Measurements from ENCODE around the gene DERA. TPM values are rescaled to one million over a fixed set of nuclear protein-coding genes. Genes with fewer than 3 reads are reported as not detected.

DERA gene
- total and polyA plus RNA-seq, 2 of the 8 experiments (the other 6 are each of a cell fraction or from before 2014, with no cell fraction given), result 13.1 to 17.1 TPM

GRCh38 chr12:15932327-15932726 lies 21.2 kb downstream of the DERA start:
- Histone ChIP-seq H3K14ac (ENCODE audit: insufficient read length) (no peak overlapping the region), H3K23me2 (ENCODE audit: low read depth, low read length) (no peaks in the 10 kb centered on the region), H3K79me1 (ENCODE audit: low read depth, low read length) (no peaks in the 10 kb centered on the region), H3K9ac (replicated peaks in 1 of 4; ENCODE audit: extremely low read depth in 1 of 4, low read depth in 3 of 4, low read length in 3 of 4) (no peak overlapping the region), H2BK120ac (replicated peaks; ENCODE audit: low read depth, low read length) (no peak overlapping the region), H4K8ac (ENCODE audit: extremely low read depth, insufficient read depth, low read length) (no peak overlapping the region), H3K18ac (ENCODE audit: extremely low read depth, low read length) (no peak overlapping the region), H3K4ac (replicated peaks; ENCODE audit: insufficient read length, low read depth, low read length) (no peak overlapping the region), H3K9me3 (ENCODE audit: insufficient read depth in 2 of 2, low read depth in 1 of 2, low read length in 1 of 2) (no peaks in the 10 kb centered on the region), H3K27me3 (replicated peaks in 1 of 4; ENCODE audit: control insufficient read depth in 3 of 4, extremely low read depth in 1 of 4, insufficient read depth in 3 of 4, low read length in 3 of 4) (no peaks in the 10 kb centered on the region), H3K4me2 (ENCODE audit: insufficient read depth in 1 of 2, low read depth in 2 of 2, low read length in 2 of 2) (no peak overlapping the region), H2BK5ac (ENCODE audit: low read depth, low read length) (no peak overlapping the region), H2BK15ac (ENCODE audit: low read length) (no peak overlapping the region), H3K4me1 (replicated peaks in 1 of 4; ENCODE audit: control insufficient read depth in 3 of 4, insufficient read depth in 4 of 4, low read length in 3 of 4) (peaks cover 0 to 8% (median 5%) of the 10 kb centered on the region in 4 experiments; a peak in 3 of 7 replicates), H2AFZ (ENCODE audit: low read length) (no peak overlapping the region), H4K91ac (replicated peaks; ENCODE audit: insufficient read length, low read length) (no peak overlapping the region), H2AK5ac (ENCODE audit: low read depth, low read length) (no peak overlapping the region), H3K27ac (ENCODE audit: low read depth, low read length) (no peak overlapping the region), H3K56ac (replicated peaks; ENCODE audit: insufficient read length, low read depth, low read length) (no peak overlapping the region), H3K4me3 (ENCODE audit: extremely low read depth in 1 of 4, insufficient read depth in 2 of 4, low read depth in 3 of 4, low read length in 4 of 4) (no peak overlapping the region), H4K20me1 (replicated peaks in 1 of 2; ENCODE audit: control insufficient read depth in 1 of 2, insufficient read depth in 2 of 2, low read length in 2 of 2) (no peaks in the 10 kb centered on the region), H3K79me2 (ENCODE audit: control insufficient read depth in 1 of 2, insufficient read depth in 2 of 2, low read length in 2 of 2) (no peaks in the 10 kb centered on the region), H2BK12ac (ENCODE audit: low read depth, low read length) (no peak overlapping the region), H3K36me3 (ENCODE audit: control insufficient read depth in 2 of 4, insufficient read depth in 4 of 4, low read length in 3 of 4) (no peaks in the 10 kb centered on the region), H3K23ac (ENCODE audit: insufficient read length) (no peak overlapping the region), H4K5ac (ENCODE audit: insufficient read length, low read depth, low read length) (no peak overlapping the region), H2BK20ac (ENCODE audit: low read length) (no peak overlapping the region)
- FAIRE-seq, result no peak
- no peak for DNase-seq (ENCODE audit: low read depth in 1 of 2, low spot score in 2 of 2)
- ChIA-PET POLR2A (ENCODE audit: partially characterized antibody) (no interaction called here), CTCF (ENCODE audit: partially characterized antibody) (interaction anchor here (1.0 to 2.1 kb wide), 3 partner anchors 11 to 35 kb away, joined by 3 to 9 read pairs (median 5); partner anchors contain the start of gene DERA)
- WGBS, 2 experiments (ENCODE audit: extremely low coverage in 1 of 2, insufficient coverage in 1 of 2, insufficient read length in 1 of 2, insufficient replicate concordance in 2 of 2, low coverage in 1 of 2, low lambda C conversion rate in 2 of 2, missing lambda C conversion rate in 1 of 2), result 91% methylated on average over 1 of the region's 1 CpG; no CpG with 5 or more reads in 1 of the 2 experiments
- TF ChIP-seq SIN3A (conservative IDR thresholded peaks at IDR 0.05 in 1 of 2, IDR thresholded peaks at IDR 0.05 in 1 of 2; ENCODE audit: low read depth in 1 of 2, low read length in 2 of 2), result no peak
- no peak for TF ChIP-seq SP2 (IDR thresholded peaks at IDR 0.05; ENCODE audit: low read length)
- TF ChIP-seq FOSL1 (IDR thresholded peaks at IDR 0.05; ENCODE audit: insufficient read depth, low read depth, low read length), result no peak
- no peak for TF ChIP-seq NANOG (IDR thresholded peaks at IDR 0.05; ENCODE audit: insufficient read depth, low read depth, low read length, poor library complexity, severe bottlenecking)
- no peak for TF ChIP-seq GABPA (IDR thresholded peaks at IDR 0.05; ENCODE audit: borderline replicate concordance, insufficient read depth, low read length)
- no peak for TF ChIP-seq POLR2A (IDR thresholded peaks at IDR 0.05; ENCODE audit: control extremely low read depth in 1 of 2, low read depth in 2 of 2, low read length in 2 of 2)
- TF ChIP-seq YY1 (IDR thresholded peaks at IDR 0.05; ENCODE audit: low read depth, low read length), result no peak
- TF ChIP-seq SAP30 (IDR thresholded peaks at IDR 0.05; ENCODE audit: insufficient read depth, insufficient replicate concordance, low read length), result no peak
- TF ChIP-seq, protein P1, sequence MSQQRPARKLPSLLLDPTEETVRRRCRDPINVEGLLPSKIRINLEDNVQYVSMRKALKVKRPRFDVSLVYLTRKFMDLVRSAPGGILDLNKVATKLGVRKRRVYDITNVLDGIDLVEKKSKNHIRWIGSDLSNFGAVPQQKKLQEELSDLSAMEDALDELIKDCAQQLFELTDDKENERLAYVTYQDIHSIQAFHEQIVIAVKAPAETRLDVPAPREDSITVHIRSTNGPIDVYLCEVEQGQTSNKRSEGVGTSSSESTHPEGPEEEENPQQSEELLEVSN (IDR thresholded peaks at IDR 0.05), result no peak
